ENCODE measurements around the gene SCEL.

The SCEL gene

DNA sequence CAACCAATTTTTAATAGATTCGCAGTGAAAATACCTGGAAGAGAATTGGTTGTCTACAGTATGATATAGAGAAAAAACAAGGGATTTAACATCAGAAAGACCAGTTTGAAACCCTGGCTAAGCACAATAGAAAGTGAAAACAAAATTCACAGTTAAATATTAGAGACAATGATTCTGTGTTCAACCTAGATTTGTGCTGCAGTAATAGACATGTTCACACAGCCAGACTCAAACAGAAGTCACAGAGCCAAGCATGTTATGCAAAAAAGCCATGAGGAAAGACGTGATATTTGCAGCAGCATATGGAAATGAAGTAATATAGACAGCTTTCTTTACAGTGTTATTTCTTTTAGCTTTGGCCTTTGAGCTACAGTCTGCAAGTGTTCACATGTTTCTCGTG lies 48.1 kb downstream of the SCEL start:
- H3K27ac ChIP-seq: no peak overlapping the region
- TF ChIP-seq, protein P1, sequence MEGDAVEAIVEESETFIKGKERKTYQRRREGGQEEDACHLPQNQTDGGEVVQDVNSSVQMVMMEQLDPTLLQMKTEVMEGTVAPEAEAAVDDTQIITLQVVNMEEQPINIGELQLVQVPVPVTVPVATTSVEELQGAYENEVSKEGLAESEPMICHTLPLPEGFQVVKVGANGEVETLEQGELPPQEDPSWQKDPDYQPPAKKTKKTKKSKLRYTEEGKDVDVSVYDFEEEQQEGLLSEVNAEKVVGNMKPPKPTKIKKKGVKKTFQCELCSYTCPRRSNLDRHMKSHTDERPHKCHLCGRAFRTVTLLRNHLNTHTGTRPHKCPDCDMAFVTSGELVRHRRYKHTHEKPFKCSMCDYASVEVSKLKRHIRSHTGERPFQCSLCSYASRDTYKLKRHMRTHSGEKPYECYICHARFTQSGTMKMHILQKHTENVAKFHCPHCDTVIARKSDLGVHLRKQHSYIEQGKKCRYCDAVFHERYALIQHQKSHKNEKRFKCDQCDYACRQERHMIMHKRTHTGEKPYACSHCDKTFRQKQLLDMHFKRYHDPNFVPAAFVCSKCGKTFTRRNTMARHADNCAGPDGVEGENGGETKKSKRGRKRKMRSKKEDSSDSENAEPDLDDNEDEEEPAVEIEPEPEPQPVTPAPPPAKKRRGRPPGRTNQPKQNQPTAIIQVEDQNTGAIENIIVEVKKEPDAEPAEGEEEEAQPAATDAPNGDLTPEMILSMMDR (conservative IDR thresholded peaks at IDR 0.05): no peak
- no peak for TF ChIP-seq ZFX (IDR thresholded peaks at IDR 0.05)

DNA sequence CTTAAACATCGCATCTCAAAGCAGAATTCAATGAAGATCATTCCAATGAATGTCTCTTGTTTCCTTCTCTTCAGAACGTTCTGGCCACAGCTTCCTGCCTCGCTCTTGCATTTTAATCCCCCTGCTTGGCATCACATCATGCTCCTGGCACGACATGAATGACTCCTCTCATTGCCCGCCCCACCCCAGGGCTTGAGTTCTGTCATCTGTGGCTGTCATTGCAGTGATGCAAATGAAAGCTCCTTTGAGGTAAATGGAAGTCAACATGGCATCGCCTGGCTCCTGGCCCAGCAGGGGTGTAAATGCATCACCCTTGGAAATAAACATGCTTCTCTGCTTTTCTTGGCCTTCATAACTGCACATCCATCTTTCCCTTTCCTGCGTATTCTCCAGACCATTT lies 48.6 kb downstream of the SCEL start:
- no peak overlapping the region for H3K27ac ChIP-seq
- TF ChIP-seq, protein P1 (conservative IDR thresholded peaks at IDR 0.05): no peak
- no peak for TF ChIP-seq ZFX (IDR thresholded peaks at IDR 0.05)

DNA sequence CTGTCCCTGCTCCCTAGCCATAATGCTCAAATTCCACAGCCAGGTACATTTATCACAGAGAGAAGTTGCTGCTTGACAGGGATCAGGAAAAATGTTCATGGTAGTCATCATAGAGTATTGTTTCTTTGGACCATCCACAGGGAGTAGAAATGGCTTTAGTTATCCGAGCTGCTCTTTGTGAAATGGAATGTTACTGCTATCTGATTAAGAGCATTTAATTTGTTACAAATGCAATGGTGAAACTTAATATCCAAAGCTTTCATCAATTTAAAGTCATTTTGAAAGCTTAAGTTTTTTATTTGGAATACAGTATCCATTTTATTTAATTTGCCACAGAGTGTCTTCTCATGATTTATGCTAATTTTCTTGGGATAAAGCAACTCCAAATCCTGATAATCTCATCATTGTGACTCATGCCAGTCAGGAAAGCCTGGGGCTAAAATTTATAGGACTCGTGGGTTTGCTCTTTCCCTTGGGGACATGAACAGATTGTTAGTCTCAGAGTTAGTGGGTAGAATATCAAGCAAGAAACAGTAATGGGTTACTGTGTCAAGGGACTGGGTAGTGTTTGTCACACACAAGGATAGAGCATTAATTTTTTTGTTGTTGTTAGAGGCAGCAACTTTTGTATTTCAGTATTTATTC lies 59.8 kb downstream of the SCEL start:
- H3K27ac ChIP-seq: no peak overlapping the region
- TF ChIP-seq, protein P1 (conservative IDR thresholded peaks at IDR 0.05): no peak
- no peak for TF ChIP-seq ZFX (IDR thresholded peaks at IDR 0.05)

DNA sequence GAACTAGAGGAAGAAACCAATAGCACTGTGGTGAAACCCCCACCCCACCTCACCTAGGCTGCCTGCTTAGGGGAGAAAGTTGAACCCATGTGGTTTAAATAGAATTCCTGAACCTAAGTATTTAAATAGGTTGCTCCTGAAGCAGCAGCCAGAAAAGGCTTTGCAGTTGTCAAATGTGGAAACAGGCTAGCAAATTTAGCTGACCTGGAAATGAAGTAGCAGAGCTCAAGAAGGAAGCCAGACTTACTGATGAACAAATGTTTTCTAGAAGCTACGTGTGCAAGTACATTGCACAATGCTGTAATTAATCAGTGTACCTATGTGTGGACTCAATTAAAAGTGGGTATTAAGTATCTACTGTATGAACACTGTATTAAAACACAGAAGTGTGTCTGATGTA lies 61.3 kb downstream of the SCEL start:
- TF ChIP-seq, protein P1 (conservative IDR thresholded peaks at IDR 0.05): no peak
- TF ChIP-seq ZFX (IDR thresholded peaks at IDR 0.05): no peak
- H3K27ac ChIP-seq: no peak overlapping the region

DNA sequence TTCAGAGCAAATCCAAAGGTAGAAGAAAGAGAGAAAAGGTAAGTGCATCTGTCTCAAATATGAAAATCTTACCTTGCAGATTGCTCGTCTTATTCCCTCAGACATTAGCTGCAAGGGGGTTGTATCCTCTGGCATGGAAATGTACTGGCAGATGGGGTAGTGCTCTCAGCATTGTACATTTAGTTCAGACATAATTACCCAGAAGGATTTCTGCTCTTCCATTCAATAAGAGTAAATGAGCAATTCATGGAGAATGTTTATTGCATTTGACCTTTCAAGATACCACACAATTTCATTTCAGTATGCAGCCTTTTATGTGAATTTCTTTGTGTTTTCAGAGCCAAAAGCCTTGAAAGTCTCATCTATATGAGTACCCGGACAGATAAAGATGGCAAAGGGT lies 63.8 kb downstream of the SCEL start:
- H3K27ac ChIP-seq: no peak overlapping the region
- TF ChIP-seq, protein P1 (conservative IDR thresholded peaks at IDR 0.05): no peak
- no peak for TF ChIP-seq ZFX (IDR thresholded peaks at IDR 0.05)

DNA sequence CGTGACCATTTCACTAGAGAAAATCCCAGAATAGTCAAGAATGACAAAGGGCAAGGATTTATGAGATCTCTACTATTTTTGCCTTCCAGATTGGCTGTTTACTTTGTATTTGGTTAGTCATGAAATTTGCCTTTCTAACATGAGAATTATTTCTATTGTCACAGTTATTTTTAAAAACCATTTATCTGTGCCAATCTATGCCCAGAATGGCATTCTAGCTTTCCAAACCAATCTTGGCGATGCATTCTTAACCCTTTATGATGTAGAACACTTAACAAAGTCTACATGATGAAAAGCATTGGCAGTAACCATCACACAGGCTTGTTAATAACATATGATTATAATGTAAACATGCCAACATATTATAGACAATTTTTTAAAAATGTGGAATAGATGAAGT lies 65.2 kb downstream of the SCEL start:
- no peak overlapping the region for H3K27ac ChIP-seq
- TF ChIP-seq, protein P1 (conservative IDR thresholded peaks at IDR 0.05): no peak
- TF ChIP-seq ZFX (IDR thresholded peaks at IDR 0.05): no peak

DNA sequence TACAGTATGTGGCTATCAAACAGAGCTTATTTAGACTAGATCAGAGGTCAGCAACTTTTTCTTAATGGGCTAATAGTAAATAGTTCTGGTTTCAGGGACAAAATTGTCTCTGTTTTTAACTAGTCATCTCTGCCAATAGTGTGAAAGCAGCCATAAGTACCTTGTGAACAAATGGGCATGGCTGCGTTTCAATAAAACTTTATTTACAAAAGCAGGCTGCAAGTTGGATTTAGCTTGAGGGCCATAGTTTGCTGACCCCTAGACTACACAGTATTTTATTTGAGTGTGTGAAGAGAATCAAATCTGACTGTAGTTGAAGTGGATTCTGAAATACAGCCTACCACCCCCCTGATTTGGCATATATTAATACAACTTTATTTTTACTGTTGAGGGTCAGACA lies 75.6 kb downstream of the SCEL start:
- no peak overlapping the region for H3K27ac ChIP-seq
- TF ChIP-seq ZFX (IDR thresholded peaks at IDR 0.05): no peak
- TF ChIP-seq, protein P1 (conservative IDR thresholded peaks at IDR 0.05): no peak
